Lower leg skin (tissue), 3 donors: ENCODE measurements around the gene NCS1.

Experiments used
- POLR2A ChIP-seq, 2 donors: fragments of 450-650 bp; IDR thresholded peaks; one replicate each; pipeline ENCODE4 v1.6.1; 2016 to 2017; ENCODE audit warnings: antibody characterized with exemption in 2 of 2, mild to moderate bottlenecking in 1 of 2, moderate library complexity in 1 of 2
- TF ChIP-seq, protein P1 (sequence below), 3 donors: fragments of 450-650 bp; IDR thresholded peaks; one replicate each; pipeline ENCODE4 v1.5.1; 2016; ENCODE audit warnings: antibody characterized with exemption in 3 of 3, mild to moderate bottlenecking in 3 of 3, moderate library complexity in 2 of 3

DNA sequence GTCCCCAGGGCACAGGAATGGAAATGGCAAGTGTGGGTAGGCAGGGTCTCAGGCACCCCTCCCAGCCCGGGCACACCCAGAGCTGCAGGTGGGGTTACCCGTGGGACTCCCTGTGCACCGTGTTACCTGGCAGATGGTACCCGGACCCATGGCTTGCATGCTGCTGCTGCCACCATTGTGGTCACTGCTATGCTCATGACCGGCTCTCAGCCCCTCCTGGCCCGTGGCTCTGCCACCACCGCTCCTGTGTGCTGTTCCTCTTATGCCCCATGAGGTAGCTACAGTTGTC lies 71.6 kb downstream of the NCS1 start:
- TF ChIP-seq, protein P1, sequence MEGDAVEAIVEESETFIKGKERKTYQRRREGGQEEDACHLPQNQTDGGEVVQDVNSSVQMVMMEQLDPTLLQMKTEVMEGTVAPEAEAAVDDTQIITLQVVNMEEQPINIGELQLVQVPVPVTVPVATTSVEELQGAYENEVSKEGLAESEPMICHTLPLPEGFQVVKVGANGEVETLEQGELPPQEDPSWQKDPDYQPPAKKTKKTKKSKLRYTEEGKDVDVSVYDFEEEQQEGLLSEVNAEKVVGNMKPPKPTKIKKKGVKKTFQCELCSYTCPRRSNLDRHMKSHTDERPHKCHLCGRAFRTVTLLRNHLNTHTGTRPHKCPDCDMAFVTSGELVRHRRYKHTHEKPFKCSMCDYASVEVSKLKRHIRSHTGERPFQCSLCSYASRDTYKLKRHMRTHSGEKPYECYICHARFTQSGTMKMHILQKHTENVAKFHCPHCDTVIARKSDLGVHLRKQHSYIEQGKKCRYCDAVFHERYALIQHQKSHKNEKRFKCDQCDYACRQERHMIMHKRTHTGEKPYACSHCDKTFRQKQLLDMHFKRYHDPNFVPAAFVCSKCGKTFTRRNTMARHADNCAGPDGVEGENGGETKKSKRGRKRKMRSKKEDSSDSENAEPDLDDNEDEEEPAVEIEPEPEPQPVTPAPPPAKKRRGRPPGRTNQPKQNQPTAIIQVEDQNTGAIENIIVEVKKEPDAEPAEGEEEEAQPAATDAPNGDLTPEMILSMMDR (IDR thresholded peaks at IDR 0.05), result no peak
- no peak for TF ChIP-seq POLR2A (IDR thresholded peaks at IDR 0.05)
